Ecto neural progenitor cell (in vitro differentiated cells): ENCODE data around the gene LTA.

Source experiments
- DNase-seq: peaks from one replicate; pipeline ENCODE4 v3.0.0-alpha.2; 2018; ENCODE audit warnings: low spot score

Gene LTA

GRCh38 chr6:31572041-31572911, at the start of gene LTA:
Gene LTA (plus strand): TSS chr6:31572289. CDS start chr6:31572743, 454 bp downstream.
- no peak for DNase-seq

GRCh38 chr6:31525553-31525931, 46.5 kb upstream of the LTA start:
- DNase-seq: no peak

GRCh38 chr6:31525932-31526591, 46.0 kb upstream of the LTA start:
- DNase-seq: no peak

GRCh38 chr6:31528307-31528777, 43.7 kb upstream of the LTA start:
- DNase-seq: no peak

- no peak for DNase-seq
Measured at GRCh38 chr6:31528821-31529328, 43.2 kb upstream of the LTA start, which contains the start of gene MCCD1. Gene MCCD1 (plus strand): TSS chr6:31528962. CDS start chr6:31529015, 53 bp downstream.

- DNase-seq: no peak
Measured at GRCh38 chr6:31529329-31530150, 42.5 kb upstream of the LTA start.

- DNase-seq: no peak
Measured at GRCh38 chr6:31530659-31531058, 41.4 kb upstream of the LTA start.

GRCh38 chr6:31531162-31531561, 40.9 kb upstream of the LTA start:
- DNase-seq: no peak

GRCh38 chr6:31531771-31532643, 40.1 kb upstream of the LTA start:
- DNase-seq: no peak

- no peak for DNase-seq
Measured at GRCh38 chr6:31532644-31533454, 39.2 kb upstream of the LTA start.

GRCh38 chr6:31533455-31533841, 38.6 kb upstream of the LTA start:
- DNase-seq: no peak

GRCh38 chr6:31534011-31534410, 38.1 kb upstream of the LTA start:
- DNase-seq: no peak

- DNase-seq: no peak
Measured at GRCh38 chr6:31534521-31535040, 37.5 kb upstream of the LTA start.

- DNase-seq: no peak
Measured at GRCh38 chr6:31535538-31536324, 36.4 kb upstream of the LTA start.

GRCh38 chr6:31538805-31539400, 33.2 kb upstream of the LTA start:
- DNase-seq: no peak

- no peak for DNase-seq
Measured at GRCh38 chr6:31540640-31541039, 31.4 kb upstream of the LTA start.

GRCh38 chr6:31541059-31541657, 30.9 kb upstream of the LTA start:
- no peak for DNase-seq
